Measurements from ENCODE around the gene HSPG2.

The HSPG2 gene

GRCh38 chr1:21930629-21931170, 6.4 kb downstream of the HSPG2 start:
- no peak for TF ChIP-seq CTCF (IDR thresholded peaks at IDR 0.05; ENCODE audit: low read depth, low read length)
- no peak for DNase-seq
- no peak overlapping the region for H3K27ac ChIP-seq
- H3K27me3 ChIP-seq (ENCODE audit: insufficient read depth, low read depth, severe bottlenecking) = no peaks in the 10 kb centered on the region
- no peaks in the 10 kb centered on the region for H3K9me3 ChIP-seq (ENCODE audit: severe bottlenecking)
- no peak overlapping the region for H3K4me3 ChIP-seq (ENCODE audit: low read depth, low read length)
- no peaks in the 10 kb centered on the region; the same call in 1 of the 2 replicates for H3K36me3 ChIP-seq

- no peak for TF ChIP-seq CTCF (IDR thresholded peaks at IDR 0.05; ENCODE audit: low read depth, low read length)
- no peaks in the 10 kb centered on the region for H3K27me3 ChIP-seq (ENCODE audit: insufficient read depth, low read depth, severe bottlenecking)
- no peaks in the 10 kb centered on the region for H3K9me3 ChIP-seq (ENCODE audit: severe bottlenecking)
- no peak overlapping the region for H3K27ac ChIP-seq
- no peaks in the 10 kb centered on the region; the same call in 1 of the 2 replicates for H3K36me3 ChIP-seq
- DNase-seq = no peak
- H3K4me3 ChIP-seq (ENCODE audit: low read depth, low read length) = no peak overlapping the region
Observed at GRCh38 chr1:21930080-21930571, 7.0 kb downstream of the HSPG2 start.

GRCh38 chr1:21927533-21928237, 9.4 kb downstream of the HSPG2 start:
- H3K4me3 ChIP-seq (ENCODE audit: low read depth, low read length) = no peak overlapping the region
- H3K36me3 ChIP-seq = no peaks in the 10 kb centered on the region; the same call in 1 of the 2 replicates
- no peaks in the 10 kb centered on the region for H3K27me3 ChIP-seq (ENCODE audit: insufficient read depth, low read depth, severe bottlenecking)
- no peak for DNase-seq
- no peak for TF ChIP-seq CTCF (IDR thresholded peaks at IDR 0.05; ENCODE audit: low read depth, low read length)
- no peak overlapping the region for H3K27ac ChIP-seq
- H3K9me3 ChIP-seq (ENCODE audit: severe bottlenecking) = no peaks in the 10 kb centered on the region

- DNase-seq = no peak
- no peak overlapping the region for H3K4me3 ChIP-seq (ENCODE audit: low read depth, low read length)
- no peaks in the 10 kb centered on the region for H3K27me3 ChIP-seq (ENCODE audit: insufficient read depth, low read depth, severe bottlenecking)
- no peaks in the 10 kb centered on the region for H3K9me3 ChIP-seq (ENCODE audit: severe bottlenecking)
- H3K36me3 ChIP-seq = no peaks in the 10 kb centered on the region; the same call in 1 of the 2 replicates
- no peak for TF ChIP-seq CTCF (IDR thresholded peaks at IDR 0.05; ENCODE audit: low read depth, low read length)
- H3K27ac ChIP-seq = no peak overlapping the region
Observed at GRCh38 chr1:21926814-21927532, 10.1 kb downstream of the HSPG2 start.

GRCh38 chr1:21926065-21926464, 11.0 kb downstream of the HSPG2 start:
- H3K27ac ChIP-seq = no peak overlapping the region
- no peak for DNase-seq
- no peaks in the 10 kb centered on the region for H3K27me3 ChIP-seq (ENCODE audit: insufficient read depth, low read depth, severe bottlenecking)
- TF ChIP-seq CTCF (IDR thresholded peaks at IDR 0.05; ENCODE audit: low read depth, low read length) = no peak
- H3K4me3 ChIP-seq (ENCODE audit: low read depth, low read length) = no peak overlapping the region
- no peaks in the 10 kb centered on the region for H3K9me3 ChIP-seq (ENCODE audit: severe bottlenecking)
- no peaks in the 10 kb centered on the region; the same call in 1 of the 2 replicates for H3K36me3 ChIP-seq
